ENCODE results near the gene PIK3C2A.

Gene PIK3C2A

DNA sequence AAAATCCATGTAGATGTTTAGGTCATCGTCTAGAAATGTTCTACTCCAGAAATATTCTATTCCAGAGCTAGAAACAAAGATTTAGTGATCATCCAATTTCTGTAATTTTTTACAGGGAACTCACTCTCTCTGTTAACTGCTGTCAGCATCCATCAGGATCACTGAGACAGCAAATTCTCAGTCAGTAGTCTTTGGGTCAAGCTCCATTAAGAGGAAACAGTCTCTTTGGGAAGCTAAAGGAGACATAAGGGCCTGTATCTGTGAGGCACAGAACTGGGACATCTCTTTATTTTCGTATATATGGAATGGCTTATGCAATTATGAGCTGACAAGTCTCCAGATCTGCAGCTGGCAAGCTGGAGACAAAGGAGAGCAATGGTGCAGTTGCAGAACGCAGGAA lies 48.3 kb downstream of the PIK3C2A start:
- no peak for DNase-seq (ENCODE audit: low read depth in 2 of 2)

All from activated CD4-positive, alpha-beta T cell treated with anti-CD3 and anti-CD28 coated beads for 24 hours (primary cell).